ENCODE results near the gene PSME3IP1.

Gene PSME3IP1

GRCh38 chr16:57106767-57107166, 79.1 kb downstream of the PSME3IP1 start:
- TF ChIP-seq, protein P1, sequence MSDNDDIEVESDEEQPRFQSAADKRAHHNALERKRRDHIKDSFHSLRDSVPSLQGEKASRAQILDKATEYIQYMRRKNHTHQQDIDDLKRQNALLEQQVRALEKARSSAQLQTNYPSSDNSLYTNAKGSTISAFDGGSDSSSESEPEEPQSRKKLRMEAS (IDR thresholded peaks at IDR 0.05) = no peak
- TF ChIP-seq, protein P2, sequence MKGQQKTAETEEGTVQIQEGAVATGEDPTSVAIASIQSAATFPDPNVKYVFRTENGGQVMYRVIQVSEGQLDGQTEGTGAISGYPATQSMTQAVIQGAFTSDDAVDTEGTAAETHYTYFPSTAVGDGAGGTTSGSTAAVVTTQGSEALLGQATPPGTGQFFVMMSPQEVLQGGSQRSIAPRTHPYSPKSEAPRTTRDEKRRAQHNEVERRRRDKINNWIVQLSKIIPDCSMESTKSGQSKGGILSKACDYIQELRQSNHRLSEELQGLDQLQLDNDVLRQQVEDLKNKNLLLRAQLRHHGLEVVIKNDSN (IDR thresholded peaks at IDR 0.05) = no peak

DNA sequence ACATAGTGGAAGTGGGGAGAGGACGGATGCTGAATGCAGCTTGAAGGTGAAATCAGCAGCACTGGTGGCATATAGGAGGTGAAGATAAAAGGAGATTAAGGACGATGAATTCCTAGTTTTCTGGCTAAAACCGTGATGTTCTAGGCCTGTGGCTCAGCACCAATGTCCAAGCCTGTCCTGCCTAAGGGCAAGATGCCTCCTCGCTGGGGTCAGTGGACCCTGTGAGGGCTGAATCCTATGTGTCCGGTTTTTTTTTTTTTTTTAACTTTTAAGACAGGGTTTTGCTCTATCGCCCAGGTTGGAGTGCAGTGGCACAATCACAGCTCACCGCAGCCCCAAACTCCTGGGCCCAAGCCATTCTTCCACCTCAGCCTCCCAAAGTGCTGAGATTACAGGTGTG, 80.7 kb downstream of the PSME3IP1 start:
- TF ChIP-seq CEBPB (IDR thresholded peaks at IDR 0.05) (no peak), CREB1 (IDR thresholded peaks at IDR 0.05; ENCODE audit: low read depth) (no peak), TCF12 (IDR thresholded peaks at IDR 0.05; ENCODE audit: low read depth) (no peak), TEAD4 (IDR thresholded peaks at IDR 0.05) (no peak), TAF1 (IDR thresholded peaks at IDR 0.05; ENCODE audit: low read depth) (no peak), FOXM1 (IDR thresholded peaks at IDR 0.05; ENCODE audit: borderline replicate concordance, low read depth) (no peak), REST (IDR thresholded peaks at IDR 0.05; ENCODE audit: low read depth) (no peak), NFIC (IDR thresholded peaks at IDR 0.05) (no peak), EGR1 (IDR thresholded peaks at IDR 0.05) (no peak), YY1 (IDR thresholded peaks at IDR 0.05; ENCODE audit: low read depth) (no peak), RAD21 (IDR thresholded peaks at IDR 0.05; ENCODE audit: low read depth) (no peak), EP300 (IDR thresholded peaks at IDR 0.05; ENCODE audit: borderline replicate concordance) (no peak), ZBTB7A (IDR thresholded peaks at IDR 0.05; ENCODE audit: low read depth) (no peak)
- TF ChIP-seq, protein P1 (IDR thresholded peaks at IDR 0.05) = no peak
- TF ChIP-seq, protein P2 (IDR thresholded peaks at IDR 0.05) = no peak

DNA sequence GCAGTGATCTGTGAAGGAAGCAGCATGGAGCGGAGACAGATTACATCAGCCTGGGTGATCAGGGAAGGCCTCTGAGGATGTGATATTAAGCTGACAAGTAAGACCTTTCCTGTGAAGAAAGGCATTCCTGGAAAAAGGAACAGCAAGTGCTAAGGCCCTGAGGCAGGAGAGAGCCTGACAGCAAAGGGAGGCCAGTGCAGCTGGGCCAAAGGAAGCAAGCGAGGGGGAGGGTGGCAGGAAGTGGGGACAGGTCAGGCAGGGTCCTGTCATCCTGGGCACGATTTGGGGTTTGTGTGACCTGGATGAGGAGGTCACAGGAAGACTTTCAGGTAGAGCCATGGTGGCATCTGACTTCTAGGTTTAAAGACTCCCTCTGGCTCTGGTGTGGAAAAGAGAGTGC, 81.1 kb downstream of the PSME3IP1 start:
- TF ChIP-seq REST (IDR thresholded peaks at IDR 0.05; ENCODE audit: low read depth) = no peak
- TF ChIP-seq CEBPB (IDR thresholded peaks at IDR 0.05) = no peak
- TF ChIP-seq EP300 (IDR thresholded peaks at IDR 0.05; ENCODE audit: borderline replicate concordance) = no peak
- no peak for TF ChIP-seq FOXM1 (IDR thresholded peaks at IDR 0.05; ENCODE audit: borderline replicate concordance, low read depth)
- no peak for TF ChIP-seq CREB1 (IDR thresholded peaks at IDR 0.05; ENCODE audit: low read depth)
- TF ChIP-seq, protein P2 (IDR thresholded peaks at IDR 0.05) = no peak
- TF ChIP-seq YY1 (IDR thresholded peaks at IDR 0.05; ENCODE audit: low read depth) = no peak
- no peak for TF ChIP-seq EGR1 (IDR thresholded peaks at IDR 0.05)
- TF ChIP-seq ZBTB7A (IDR thresholded peaks at IDR 0.05; ENCODE audit: low read depth) = no peak
- TF ChIP-seq, protein P1 (IDR thresholded peaks at IDR 0.05) = no peak
- no peak for TF ChIP-seq NFIC (IDR thresholded peaks at IDR 0.05)
- no peak for TF ChIP-seq TAF1 (IDR thresholded peaks at IDR 0.05; ENCODE audit: low read depth)
- no peak for TF ChIP-seq TEAD4 (IDR thresholded peaks at IDR 0.05)
- TF ChIP-seq TCF12 (IDR thresholded peaks at IDR 0.05; ENCODE audit: low read depth) = no peak
- no peak for TF ChIP-seq RAD21 (IDR thresholded peaks at IDR 0.05; ENCODE audit: low read depth)

DNA sequence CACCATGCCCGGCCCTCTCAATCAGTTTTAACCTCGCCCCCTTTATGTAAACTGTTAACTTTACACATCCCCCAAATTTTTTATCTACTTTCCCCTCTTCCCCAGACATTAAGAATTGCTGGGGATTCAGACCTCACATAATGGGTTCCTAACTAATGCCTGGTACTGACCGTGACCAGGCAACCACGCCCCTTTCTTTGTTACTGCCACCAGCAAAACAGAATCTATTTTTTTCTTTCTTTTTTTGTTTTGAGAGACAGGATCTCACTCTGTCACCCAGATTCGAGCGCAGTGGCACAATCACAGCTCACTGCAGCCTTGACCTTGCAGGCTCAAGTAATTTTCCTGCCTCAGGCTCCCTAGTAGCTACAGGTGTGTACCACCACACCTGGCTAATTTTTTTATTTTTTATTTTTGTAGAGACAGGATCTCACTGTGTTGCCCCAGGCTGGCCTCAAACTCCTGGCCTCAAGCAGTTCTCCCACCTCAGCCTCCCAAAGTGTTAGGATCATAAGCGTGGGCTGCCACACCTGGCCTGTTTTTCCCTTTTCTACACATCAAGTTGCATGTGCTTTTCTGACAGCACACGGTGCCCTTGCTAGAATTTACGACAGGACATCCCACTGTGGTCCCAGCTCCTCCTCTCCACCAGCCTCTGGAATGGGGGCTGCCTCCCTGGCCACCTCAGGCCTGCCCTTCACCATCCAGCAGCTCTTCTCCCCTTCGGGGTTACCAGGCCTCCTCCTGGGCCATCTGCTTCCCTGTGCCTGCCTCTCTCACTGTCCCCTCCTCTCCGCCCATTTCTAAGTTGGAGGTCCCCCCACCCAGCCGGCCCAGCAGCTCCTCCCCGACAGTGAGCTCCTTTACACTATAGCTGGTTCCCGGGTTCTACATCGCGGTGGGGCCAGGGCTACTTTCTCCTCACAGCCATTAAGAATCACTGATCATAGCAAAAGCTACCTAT, 82.7 kb downstream of the PSME3IP1 start:
- TF ChIP-seq TEAD4 (IDR thresholded peaks at IDR 0.05) = no peak
- no peak for TF ChIP-seq REST (IDR thresholded peaks at IDR 0.05; ENCODE audit: low read depth)
- TF ChIP-seq, protein P1 (IDR thresholded peaks at IDR 0.05) = no peak
- TF ChIP-seq TAF1 (IDR thresholded peaks at IDR 0.05; ENCODE audit: low read depth) = no peak
- no peak for TF ChIP-seq NFIC (IDR thresholded peaks at IDR 0.05)
- TF ChIP-seq EP300 (IDR thresholded peaks at IDR 0.05; ENCODE audit: borderline replicate concordance) = no peak
- no peak for TF ChIP-seq TCF12 (IDR thresholded peaks at IDR 0.05; ENCODE audit: low read depth)
- no peak for TF ChIP-seq EGR1 (IDR thresholded peaks at IDR 0.05)
- no peak for TF ChIP-seq CREB1 (IDR thresholded peaks at IDR 0.05; ENCODE audit: low read depth)
- no peak for TF ChIP-seq FOXM1 (IDR thresholded peaks at IDR 0.05; ENCODE audit: borderline replicate concordance, low read depth)
- TF ChIP-seq, protein P2 (IDR thresholded peaks at IDR 0.05) = no peak
- no peak for TF ChIP-seq CEBPB (IDR thresholded peaks at IDR 0.05)
- TF ChIP-seq RAD21 (IDR thresholded peaks at IDR 0.05; ENCODE audit: low read depth) = no peak
- no peak for TF ChIP-seq ZBTB7A (IDR thresholded peaks at IDR 0.05; ENCODE audit: low read depth)
- TF ChIP-seq YY1 (IDR thresholded peaks at IDR 0.05; ENCODE audit: low read depth) = no peak

Measured in Ishikawa (cell line).